NOMO-1 treated with dmso at 0.1 percent for 144 hours (cell line): ENCODE data around the gene C9orf85.
"Not testable (repeated sequence)": the region's sequence is repeated elsewhere in the genome, so short reads cannot be mapped to it uniquely, and the experiment has no call there.

Experiments
- DNase-seq: peaks from one replicate; lab custom pipeline; 2025; ENCODE audit not compliant: unreplicated experiment; lab: John Stamatoyannopoulos, UW

Gene C9orf85, protein sequence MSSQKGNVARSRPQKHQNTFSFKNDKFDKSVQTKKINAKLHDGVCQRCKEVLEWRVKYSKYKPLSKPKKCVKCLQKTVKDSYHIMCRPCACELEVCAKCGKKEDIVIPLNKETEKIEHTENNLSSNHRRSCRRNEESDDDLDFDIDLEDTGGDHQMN

DNA sequence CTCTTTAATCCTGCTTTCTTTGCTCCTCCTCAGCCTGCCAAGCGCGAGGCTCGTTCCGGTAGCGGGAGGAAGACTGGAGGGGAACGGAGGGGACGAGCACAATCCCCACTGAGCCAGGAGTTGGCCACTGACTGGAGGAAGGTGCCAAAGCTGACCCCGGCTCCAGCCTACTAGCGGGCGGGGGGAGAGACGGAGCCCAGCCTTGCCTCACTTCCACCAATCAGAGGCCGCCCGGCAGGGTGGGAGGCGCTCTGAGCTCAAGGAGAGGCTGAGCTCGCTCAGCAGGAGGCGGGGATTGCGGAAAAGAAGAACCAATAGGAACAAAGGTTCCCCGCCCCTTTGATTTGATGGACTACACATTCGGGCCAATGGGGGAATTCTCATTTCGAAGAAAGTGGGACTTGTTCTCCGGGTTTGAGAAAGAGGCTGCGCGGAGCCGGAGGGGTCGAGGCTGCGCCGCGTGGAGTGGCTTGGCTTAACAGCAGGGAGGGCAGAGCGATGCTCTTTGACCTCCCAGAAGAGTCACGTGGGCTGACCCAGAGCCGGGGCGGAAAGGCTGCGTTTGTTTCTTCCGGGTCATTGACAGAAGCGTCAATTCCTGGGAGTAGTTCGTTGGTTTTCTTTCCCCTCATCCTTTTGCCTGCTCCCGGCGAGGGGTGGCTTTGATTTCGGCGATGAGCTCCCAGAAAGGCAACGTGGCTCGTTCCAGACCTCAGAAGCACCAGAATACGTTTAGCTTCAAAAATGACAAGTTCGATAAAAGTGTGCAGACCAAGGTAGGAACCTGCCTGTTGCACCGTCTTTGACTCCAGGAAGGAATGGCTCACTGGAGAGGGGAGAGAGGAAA, at the start of gene C9orf85, which contains the start of gene ABHD17B:
TSS of gene C9orf85 (plus strand) at position 579 of the 847 bp plus-strand sequence. CDS start at position 675, 96 bp downstream.
TSS of gene ABHD17B (minus strand) at position 133 of the 847 bp plus-strand sequence. CDS start 36,113 bp downstream, outside the sequence.
- DNase-seq: peak; percentile 96

DNA sequence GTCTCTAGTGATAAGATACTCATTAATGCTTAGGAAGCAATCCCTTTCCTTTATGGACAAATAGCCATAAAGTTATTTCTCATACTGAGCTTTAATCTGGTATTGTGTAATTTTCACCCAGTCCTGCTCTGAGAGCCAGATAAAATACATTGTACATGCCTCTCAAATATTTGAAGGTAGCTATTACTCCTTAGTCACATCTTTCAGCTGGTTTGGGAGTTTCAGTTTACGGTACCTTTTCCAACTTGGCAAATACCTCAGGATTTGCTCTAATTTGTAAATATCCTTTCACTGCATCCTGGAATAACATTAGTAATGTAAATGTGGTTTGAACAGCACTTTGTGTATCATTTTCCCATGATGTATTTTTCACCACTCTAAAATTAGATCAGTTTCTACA, 47.8 kb upstream of the C9orf85 start:
- no peak for DNase-seq

DNA sequence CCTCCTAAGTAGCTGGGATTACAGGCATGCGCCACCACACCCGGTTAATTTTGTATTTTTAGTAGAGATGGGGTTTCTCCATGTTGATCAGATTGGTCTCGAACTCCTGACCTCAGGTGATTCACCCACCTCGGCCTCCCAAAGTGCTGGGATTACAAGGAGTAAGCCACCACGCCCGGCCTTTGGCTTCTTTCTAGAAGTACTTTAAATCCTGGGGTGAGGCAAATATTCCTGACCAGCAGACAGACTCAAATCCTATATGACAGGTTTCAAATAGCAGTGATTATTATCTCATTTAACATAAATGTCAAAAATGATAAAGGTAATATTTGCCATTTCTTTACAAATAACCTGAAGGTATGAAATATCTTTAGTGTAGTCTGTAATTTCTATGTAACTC, 36.1 kb upstream of the C9orf85 start:
- DNase-seq: no peak

DNA sequence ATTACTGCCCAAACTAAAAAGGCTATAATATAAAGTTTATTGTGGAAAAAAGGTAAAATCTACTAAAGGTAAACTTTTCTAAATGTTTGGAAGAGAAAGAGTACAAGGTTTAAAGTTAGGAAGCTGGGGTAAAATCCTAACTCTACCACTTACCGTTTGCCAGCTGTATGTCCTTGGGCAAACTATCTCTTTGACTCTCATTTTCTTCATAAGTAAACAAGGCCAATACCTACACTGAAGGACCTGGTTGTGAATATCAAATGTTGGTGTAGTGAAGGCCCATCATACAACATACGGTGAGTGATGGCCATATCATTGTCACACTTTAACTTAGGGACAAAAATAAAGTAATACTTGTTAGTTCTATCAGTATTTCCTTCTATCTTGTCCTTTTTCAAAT, 35.3 kb upstream of the C9orf85 start:
- no peak for DNase-seq

DNA sequence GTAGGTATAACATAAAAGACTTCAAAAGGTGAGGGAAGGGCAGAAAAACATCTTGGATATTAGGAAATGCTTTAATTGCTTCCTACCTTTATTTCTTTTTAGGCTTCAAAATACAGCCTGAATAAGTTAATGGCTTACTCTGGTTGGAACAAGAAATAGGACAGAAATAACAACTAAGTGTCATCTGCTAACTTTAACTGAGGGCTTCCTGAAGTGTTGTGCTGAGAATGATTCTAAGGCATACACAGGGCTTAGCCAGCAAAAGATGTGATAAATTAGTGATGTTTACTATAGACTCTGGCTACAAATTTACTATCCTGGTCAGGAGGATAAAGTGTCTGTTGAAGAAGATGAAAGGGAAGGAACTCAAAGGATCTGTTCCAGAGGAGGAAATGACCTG, 34.6 kb upstream of the C9orf85 start:
- DNase-seq: no peak

DNA sequence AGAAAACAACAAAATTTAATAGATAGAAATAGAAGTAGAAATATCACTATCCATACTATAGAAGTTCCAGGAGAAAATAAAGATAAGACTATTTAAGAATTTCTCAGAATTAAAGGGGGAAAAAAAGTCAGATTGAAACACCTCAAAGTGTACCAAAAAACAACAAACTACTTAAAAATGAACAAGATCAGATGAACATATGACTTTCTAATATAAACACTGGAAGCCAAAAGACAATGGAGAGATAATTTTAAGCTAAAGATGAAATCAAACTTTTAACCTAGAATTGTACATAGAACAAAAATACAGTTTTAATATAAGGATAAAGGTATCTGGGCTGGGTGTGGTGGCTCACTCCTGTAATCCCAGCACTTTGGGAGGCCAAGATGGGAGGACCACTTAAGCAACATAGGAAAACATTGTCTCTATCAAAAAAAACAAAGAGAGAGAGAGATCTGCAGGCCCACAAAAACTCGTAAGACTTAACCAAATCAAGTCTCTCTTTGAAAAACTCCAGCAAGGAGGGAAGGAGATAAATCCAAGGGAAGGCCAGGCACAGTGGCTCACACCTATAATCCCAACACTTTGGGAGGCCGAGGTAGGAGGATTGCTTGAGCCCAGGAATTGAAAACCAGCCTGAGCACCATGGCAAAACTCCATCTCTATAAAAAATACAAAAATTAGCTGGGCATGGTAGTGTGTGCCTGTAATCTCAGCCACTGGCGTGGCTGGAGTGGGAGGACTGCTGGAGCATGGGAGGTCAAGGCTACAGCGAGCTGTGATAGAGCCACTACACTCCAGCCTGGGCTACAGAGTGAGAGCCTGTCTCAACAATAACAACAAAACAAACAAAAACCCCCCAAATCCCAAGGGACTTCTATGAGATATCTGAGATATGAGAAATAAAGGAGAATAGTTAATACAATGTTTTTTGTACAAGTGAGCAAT, 32.8 kb upstream of the C9orf85 start:
- DNase-seq: no peak

DNA sequence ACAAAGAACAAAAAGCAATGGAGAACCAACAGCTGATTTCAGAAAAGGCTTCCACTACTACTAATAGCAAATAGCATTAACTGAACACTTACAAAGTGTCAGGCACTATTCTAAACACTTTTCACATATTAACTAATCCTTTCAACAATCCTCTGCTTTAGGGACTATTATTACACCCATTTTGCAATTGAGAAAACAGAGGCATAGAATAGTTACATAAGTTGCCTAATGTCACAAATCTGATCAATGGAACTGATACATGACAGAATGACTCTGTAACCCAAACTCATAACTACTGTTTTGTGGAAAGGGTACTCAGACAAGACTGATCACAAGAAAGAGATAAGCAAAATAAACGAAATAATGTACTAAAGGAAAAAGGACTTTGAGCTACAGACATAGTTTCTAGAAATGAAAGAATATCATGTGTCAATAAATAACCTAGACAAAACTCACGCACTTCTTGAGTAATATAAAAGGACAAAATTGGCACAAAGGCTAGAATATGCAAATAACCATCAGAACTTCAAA, 31.7 kb upstream of the C9orf85 start:
- no peak for DNase-seq

DNA sequence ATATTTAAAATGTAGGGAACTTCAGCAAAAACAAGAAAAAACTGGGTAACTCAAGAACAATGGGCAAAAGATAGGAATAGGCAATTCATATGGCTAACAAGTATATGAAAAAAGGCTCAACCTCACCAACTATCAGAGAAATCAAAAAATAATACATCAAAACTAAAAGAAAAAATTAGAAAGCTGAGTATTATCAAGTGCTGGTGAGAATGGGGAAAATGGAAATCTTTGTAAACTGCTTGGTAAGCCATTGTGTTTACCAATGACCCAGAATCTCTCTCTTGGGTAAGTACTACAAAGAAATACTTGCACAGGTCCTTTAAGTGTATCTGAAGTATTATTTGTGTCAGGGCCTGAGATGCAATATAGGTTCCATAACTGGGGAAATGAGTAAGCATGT, 27.4 kb upstream of the C9orf85 start:
- DNase-seq: no peak

DNA sequence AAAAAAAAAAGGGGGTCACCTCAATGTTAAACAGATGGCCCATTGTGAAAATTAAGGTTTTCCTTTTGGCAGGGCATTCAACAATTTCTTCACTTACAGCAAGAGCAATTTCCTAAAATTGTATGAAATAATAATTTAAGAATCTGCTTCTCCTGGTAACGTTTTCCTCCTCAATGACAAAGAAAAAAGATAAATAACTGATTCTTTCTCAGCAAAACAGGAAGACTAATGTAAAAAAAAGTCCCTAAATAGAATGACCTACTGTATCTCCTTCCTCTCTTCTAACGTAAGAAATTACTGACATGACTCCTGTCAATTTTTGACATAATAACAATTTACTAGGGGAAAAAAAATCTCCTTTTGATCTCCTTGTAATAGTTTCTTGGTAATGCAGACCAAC, 26.0 kb upstream of the C9orf85 start:
- no peak for DNase-seq

DNA sequence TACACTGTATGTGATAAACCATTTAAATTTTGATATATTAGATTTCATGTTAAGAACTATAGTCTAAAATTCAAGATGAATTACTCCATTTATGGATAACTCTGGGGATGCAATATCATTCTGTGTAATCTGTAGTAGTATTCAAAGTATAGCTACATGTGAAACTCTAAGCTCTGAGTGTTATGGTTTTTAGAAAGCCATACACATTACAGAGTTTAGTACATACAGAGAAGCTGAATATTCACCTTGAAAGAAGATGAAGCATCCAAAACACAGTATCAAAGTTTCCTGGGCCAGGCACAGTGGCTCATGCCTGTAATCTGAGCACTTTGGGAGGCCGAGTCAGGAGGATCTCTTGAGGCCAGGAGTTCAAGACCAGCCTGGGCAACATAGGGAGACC, 25.4 kb upstream of the C9orf85 start:
- no peak for DNase-seq

DNA sequence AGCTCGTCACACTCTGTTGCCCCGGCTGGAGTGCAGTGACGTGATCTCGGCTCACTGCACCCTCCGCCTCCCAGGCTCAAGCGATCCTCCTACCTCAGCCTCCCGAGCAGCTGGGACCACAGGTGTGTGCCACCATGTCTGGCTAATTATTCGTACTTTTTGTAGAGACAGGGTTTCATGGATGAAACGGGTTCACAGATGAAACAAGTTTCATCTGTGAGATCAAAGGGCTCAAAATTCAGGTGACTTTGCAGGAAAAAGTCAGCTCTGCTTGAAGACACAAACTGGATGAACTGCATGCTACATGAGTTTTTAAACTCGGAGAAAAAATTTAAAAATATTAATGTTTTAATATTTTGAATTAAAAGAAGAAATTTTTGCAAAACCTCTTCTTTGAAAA, 24.9 kb upstream of the C9orf85 start:
- DNase-seq: no peak

DNA sequence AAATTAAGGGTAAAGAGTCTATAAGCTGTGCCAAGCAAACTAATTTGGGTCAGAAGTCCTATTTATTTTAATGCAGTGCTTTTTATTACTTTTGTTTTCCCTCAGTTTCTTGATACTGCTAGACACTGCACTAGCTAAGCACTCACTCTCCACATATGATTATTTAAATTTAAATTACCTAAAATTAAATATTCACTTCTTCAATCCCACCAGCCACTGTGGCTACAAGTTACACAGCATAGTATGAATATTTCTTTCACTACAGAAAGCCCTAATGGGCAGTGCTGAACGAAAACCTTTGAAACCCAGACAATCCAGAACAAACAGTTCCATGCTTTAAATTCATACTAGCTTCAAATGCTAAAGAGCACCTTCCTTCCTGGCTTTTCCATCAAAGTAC, 24.1 kb upstream of the C9orf85 start:
- DNase-seq: no peak

DNA sequence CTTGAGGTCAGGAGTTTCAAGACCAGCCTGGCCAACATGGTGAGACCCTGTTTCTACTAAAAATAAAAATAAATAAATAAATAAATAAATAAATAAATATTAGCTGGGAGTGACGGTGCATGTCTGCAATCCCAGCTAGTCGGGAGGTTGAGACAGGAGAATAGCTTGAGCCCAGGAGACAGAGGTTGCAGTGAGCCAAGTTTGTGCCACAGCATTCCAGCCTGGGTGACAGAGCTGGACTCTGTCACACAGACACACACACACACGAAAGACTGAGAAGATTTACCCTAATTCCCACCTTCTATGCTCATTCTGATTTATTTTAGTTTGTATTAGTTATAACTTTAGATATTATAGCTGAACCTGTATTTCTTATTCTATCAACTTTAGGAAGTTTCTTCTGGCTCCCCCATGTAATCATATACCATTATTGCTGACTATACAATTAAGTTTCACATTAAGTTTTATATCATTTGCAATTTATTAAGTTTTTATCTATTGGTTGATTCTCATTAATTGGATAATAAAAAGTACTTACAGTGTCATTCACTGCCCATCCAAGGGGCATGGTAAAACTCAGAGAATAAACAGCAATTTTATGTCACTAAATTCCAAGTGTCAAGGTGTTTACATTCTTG, 21.3 kb upstream of the C9orf85 start:
- DNase-seq: no peak

DNA sequence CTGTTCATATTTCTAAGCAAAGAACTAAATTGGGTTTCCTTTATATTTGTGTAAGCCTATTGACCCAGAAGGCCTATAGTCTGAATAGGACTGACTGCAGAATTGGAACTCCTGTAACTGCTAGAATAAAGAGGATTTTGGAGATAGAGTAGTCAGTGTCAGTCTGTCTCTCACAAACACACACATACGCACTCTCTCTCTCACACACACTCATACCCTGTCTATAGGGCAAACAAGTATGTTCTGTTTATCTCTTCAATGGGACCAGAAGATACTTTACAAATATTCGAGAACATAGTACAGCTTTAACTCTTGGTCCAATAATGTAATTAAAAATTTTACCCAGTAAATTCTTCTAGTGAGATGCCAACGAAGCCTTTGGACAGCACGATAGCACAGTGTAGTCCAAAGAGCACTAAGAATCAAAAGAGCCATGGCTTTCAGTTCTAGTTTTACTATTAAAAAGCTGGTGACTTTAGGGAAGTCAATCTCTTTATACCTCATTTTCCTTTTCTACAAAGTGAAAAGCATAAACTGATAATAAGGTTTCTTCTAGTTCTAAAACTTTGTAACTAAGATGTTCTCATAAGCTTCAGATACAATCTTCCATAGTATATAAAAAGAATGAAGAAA, 19.8 kb upstream of the C9orf85 start:
- no peak for DNase-seq

DNA sequence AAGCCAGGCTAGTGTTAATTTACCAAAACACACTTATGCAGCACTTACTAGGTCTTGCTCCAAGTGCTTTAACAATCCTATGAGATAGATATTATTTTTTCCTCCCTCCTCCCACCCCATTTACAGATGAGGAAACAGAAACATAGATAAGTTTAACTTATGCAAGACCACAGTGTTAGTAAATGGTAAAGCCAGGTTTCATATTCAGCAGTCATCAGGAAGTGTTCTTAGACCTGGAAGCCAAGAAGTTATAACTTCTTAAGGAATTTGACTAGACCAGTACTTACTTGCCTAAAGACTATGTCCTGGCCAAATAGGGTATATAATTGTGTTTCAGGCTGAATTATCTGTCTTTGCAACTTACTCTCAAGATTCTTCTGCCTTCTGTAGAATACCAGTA, 16.3 kb upstream of the C9orf85 start:
- DNase-seq: no peak

DNA sequence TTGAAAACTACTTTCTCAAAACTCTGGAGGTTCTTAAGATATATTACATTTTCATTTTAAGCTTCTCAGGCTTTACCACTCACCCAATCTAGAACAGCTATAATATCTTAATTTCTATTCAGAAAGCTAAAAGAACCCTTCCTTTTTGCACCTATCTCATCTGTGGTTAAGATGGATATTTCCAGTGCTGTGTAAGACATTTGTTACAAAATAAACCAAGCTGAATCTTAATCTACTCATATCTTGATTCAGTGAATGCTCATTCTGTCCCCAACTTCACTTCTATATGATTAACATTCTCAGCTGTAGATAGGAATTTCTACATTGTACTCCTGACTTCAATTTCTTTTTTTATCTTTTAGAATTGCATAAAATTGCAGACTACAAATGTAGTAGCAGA, 15.5 kb upstream of the C9orf85 start:
- DNase-seq: no peak

DNA sequence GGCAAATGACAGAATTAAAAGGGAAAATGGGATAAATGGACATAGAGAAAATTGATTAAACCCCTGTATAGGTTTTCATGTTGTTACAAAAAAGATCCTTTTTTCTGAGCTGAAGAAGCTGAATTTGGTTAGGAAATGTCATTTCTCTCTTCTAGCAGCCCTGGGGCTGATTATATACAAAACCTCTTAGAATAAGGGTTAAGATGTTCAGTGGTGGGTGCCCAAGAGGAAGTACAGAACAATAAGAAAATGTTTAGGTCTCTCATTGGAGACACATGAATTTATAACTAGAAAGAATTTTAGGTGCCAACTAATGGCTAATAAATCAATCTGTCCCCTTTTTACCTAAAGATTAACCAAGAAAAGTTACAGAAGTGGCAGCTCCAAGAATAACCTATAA, 14.7 kb upstream of the C9orf85 start:
- no peak for DNase-seq

DNA sequence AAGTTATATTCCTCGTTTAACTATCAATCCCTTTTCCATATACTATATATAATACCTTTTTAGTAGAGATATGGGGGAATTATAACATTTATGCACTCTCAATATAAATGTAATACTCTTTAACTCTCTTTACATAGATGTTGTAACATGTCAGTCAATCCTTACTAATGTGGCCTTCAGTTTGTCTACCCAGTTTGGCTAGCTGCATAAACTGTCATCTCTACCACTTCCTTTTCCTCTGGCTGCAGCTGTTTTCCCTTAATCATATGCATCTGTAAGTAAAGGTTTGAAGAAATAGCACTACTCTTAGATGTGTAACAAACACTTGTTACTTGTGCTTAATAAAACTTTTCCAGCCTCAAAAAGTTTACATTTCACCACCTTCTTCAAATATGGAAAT, 13.9 kb upstream of the C9orf85 start:
- peak; percentile 28 for DNase-seq

DNA sequence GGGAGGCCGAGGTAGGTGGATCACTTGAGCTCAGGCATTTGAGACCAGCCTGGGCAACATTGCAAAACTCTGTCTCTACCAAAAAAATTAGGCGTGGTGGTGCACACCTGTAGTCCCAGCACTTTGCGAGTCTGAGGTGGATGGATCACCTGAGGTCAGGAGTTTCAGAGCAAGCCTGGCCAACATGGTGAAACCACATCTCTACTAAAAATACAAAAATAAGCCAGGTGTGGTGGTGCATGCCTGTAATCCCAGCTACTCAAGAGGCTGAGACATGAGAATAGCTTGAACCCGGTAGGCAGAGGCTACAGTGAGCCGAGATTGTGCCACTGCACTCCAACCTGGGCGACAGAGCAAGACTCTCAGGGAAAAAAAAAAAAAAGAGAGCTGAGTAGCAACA, 12.7 kb upstream of the C9orf85 start:
- not testable (repeated sequence) for DNase-seq
